ENCODE measurements around the gene BTBD7.

The BTBD7 gene

GRCh38 chr14:93299416-93299815, 33.4 kb downstream of the BTBD7 start:
- H3K27me3 Mint-ChIP-seq: no peaks in the 10 kb centered on the region
- peak overlapping the region in 1 of 2 donors; percentile 53 for H3K27ac Mint-ChIP-seq
- no peaks in the 10 kb centered on the region for H3K9me3 Mint-ChIP-seq
- ATAC-seq (no peak), DNase-seq (no peak)
- H3K4me1 Mint-ChIP-seq: peaks cover 25% of the 10 kb centered on the region
- no peak overlapping the region for H3K4me3 Mint-ChIP-seq

DNA sequence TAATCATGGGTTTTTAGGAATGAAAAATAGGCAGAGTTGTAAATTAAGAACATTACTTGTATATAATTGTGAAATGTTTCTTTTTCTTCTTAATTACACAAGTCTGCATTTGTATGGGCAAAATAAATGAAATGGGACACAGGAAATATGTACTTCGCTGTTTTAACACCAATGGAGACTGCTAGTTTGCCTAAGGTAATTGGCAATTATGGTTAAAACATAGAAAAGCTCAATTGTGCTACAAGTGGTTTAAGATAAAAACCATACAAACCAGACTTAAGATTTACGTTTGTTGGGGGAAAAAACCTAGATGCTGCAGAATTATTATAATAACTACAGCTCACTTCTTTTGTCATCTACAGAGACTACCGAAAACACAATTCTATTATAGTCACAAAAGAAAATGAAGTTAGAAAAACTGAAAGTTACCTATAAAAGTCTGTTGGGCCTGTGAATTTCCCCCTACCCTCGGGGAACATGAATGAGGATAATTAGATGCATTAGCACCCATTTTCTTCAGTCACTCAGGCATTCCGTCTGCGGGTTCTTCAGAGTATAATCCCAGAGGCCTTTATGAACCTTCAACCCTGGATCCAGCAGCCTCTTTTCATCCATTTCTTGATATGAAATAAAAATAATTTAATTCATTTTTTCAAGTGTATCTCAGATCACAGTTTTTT, 37.2 kb downstream of the BTBD7 start:
- Mint-ChIP-seq H3K27ac (no peak overlapping the region), H3K4me3 (no peak overlapping the region), H3K4me1 (peaks cover 16% of the 10 kb centered on the region), H3K27me3 (no peaks in the 10 kb centered on the region), H3K9me3 (no peaks in the 10 kb centered on the region)
- ATAC-seq (no peak), DNase-seq (no peak)

DNA sequence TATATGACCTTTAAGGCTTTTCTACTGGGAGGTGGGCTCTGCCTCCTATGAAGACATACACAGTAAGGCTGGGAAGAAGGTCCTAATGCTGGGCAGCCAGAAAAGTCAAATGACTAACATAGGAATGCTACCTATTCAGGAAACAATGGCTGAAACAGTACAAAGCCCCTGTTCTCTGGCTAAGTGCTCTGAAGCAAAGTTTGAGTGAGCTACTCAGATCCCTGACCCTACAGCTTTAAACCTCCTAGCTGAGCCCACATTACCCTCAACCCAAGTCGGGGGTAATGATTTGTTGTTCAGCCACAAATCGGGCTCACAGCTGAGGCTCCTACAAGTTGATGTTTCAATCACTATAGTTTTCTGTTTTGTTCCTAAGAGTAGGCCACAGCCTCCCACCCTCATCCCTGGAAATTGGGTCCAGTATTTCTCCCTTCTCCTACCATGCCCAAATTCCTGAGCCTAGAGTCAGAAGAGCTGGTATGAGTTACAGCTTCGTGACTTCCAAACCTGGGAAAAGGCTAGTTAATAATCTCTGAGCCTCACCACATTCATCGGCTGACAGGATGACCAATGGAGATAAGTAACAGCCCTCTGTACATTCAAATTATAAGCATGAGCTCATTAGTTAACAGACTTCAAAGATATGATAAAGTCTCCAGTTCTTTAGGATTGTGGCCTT, 46.5 kb downstream of the BTBD7 start:
- ATAC-seq: no peak
- no peak for DNase-seq
- Mint-ChIP-seq H3K9me3 (no peaks in the 10 kb centered on the region), H3K27me3 (no peaks in the 10 kb centered on the region), H3K4me3 (no peak overlapping the region), H3K4me1 (peaks cover 21% of the 10 kb centered on the region), H3K27ac (peak overlapping the region in 1 of 2 donors; percentile 33)

DNA sequence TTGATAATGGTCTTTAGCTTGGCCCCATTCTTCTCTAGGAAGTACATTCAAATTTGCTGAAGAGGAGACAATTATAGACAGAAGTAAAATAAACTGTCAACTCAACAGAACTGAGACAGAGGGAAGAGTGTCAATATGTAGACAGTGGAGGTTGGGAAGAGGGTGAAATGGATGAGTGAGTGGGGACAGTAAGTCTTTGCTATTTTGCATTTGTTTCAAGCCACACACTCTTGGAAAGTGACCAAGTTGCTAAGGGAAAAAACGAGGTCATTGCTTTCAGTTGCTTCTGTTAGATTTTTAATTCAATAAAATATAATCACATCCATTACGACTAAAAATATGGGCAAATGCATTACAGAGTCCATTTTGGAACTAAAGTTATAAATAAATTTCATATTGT, 47.8 kb downstream of the BTBD7 start:
- ATAC-seq (no peak), DNase-seq (no peak)
- Mint-ChIP-seq H3K4me3 (no peak overlapping the region), H3K4me1 (peaks cover 21% of the 10 kb centered on the region), H3K27ac (no peak overlapping the region), H3K9me3 (no peaks in the 10 kb centered on the region), H3K27me3 (no peaks in the 10 kb centered on the region)

DNA sequence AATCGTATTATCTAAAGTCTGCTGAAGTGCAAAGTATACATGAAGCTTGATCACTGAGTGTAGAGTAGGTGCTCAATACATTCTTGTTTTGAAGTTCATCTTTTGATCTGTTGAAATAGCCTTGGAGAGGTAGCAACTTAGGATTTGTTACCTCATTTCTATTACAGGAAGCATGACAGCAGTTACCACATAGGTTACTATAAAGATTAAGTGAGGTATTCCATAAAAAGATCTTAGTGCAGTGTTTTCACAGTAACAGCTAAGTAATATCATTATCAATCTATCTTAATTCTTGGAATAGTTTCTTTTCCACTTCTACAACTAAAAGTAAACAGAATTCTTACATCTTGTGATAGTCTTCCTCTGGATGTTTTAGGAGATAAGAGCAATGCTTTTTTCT, 50.9 kb downstream of the BTBD7 start:
- DNase-seq: no peak
- no peaks in the 10 kb centered on the region for H3K27me3 Mint-ChIP-seq
- no peaks in the 10 kb centered on the region for H3K9me3 Mint-ChIP-seq
- peak overlapping the region in 1 of 2 donors; percentile 5 for H3K27ac Mint-ChIP-seq
- ATAC-seq: no peak
- H3K4me1 Mint-ChIP-seq: peaks cover 15% of the 10 kb centered on the region
- no peak overlapping the region for H3K4me3 Mint-ChIP-seq

GRCh38 chr14:93280743-93281142, 52.1 kb downstream of the BTBD7 start:
- DNase-seq: no peak
- Mint-ChIP-seq H3K27me3 (no peaks in the 10 kb centered on the region), H3K4me1 (peaks cover 10% of the 10 kb centered on the region), H3K9me3 (no peaks in the 10 kb centered on the region), H3K27ac (no peak overlapping the region), H3K4me3 (no peak overlapping the region)
- no peak for ATAC-seq

GRCh38 chr14:93276031-93276716, 56.7 kb downstream of the BTBD7 start:
- DNase-seq: no peak
- ATAC-seq: no peak

GRCh38 chr14:93274055-93274806, 58.6 kb downstream of the BTBD7 start:
- Mint-ChIP-seq H3K9me3 (no peaks in the 10 kb centered on the region), H3K4me3 (no peak overlapping the region), H3K27me3 (no peaks in the 10 kb centered on the region), H3K4me1 (no peaks in the 10 kb centered on the region), H3K27ac (no peak overlapping the region)
- DNase-seq (no peak), ATAC-seq (no peak)

More at GRCh38 chr14:93276031-93276716, 56.7 kb downstream of the BTBD7 start:
- H3K27ac Mint-ChIP-seq: no peak overlapping the region
- no peaks in the 10 kb centered on the region for H3K4me1 Mint-ChIP-seq
- no peaks in the 10 kb centered on the region for H3K9me3 Mint-ChIP-seq
- H3K27me3 Mint-ChIP-seq: no peaks in the 10 kb centered on the region
- H3K4me3 Mint-ChIP-seq: no peak overlapping the region

DNA sequence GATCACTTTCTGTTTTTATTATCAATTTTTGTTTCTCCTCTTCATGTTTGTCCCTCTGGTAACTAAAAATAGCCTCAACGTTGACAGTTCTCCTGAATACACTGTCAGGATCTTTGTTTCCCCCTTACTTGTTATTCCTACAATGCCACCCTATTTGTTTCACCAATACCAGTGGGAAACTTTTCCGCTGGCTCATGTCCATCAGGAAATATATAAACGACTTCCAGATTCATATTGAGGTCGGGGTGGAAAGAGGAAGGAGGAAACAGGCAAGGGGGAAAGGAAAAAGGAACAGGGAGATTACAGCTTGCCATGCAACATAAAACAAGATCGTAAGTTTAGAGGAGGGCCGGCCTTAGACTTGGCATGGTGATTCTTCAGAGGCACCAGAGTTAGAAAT, 61.7 kb downstream of the BTBD7 start:
- Mint-ChIP-seq H3K27me3 (no peaks in the 10 kb centered on the region), H3K9me3 (no peaks in the 10 kb centered on the region), H3K27ac (no peak overlapping the region), H3K4me1 (no peaks in the 10 kb centered on the region), H3K4me3 (no peak overlapping the region)
- ATAC-seq (no peak), DNase-seq (no peak)

GRCh38 chr14:93269341-93270068, 63.3 kb downstream of the BTBD7 start:
- Mint-ChIP-seq H3K27me3 (no peaks in the 10 kb centered on the region), H3K4me3 (no peak overlapping the region), H3K27ac (no peak overlapping the region), H3K4me1 (no peaks in the 10 kb centered on the region), H3K9me3 (no peaks in the 10 kb centered on the region)
- no peak for ATAC-seq
- no peak for DNase-seq

- no peak overlapping the region for H3K4me3 Mint-ChIP-seq
- no peaks in the 10 kb centered on the region for H3K9me3 Mint-ChIP-seq
- ATAC-seq (no peak), DNase-seq (no peak)
- H3K4me1 Mint-ChIP-seq: peaks cover 10% of the 10 kb centered on the region
- H3K27ac Mint-ChIP-seq: no peak overlapping the region
- H3K27me3 Mint-ChIP-seq: no peaks in the 10 kb centered on the region
Measured at GRCh38 chr14:93268406-93268805, 64.4 kb downstream of the BTBD7 start.

GRCh38 chr14:93267149-93267711, 65.6 kb downstream of the BTBD7 start:
- no peak for DNase-seq
- no peaks in the 10 kb centered on the region for H3K27me3 Mint-ChIP-seq
- no peak overlapping the region for H3K4me3 Mint-ChIP-seq
- H3K27ac Mint-ChIP-seq: peak overlapping the region in 1 of 2 donors; percentile 23
- H3K4me1 Mint-ChIP-seq: peaks cover 12% of the 10 kb centered on the region
- no peak for ATAC-seq
- H3K9me3 Mint-ChIP-seq: no peaks in the 10 kb centered on the region

- no peak overlapping the region for H3K27ac Mint-ChIP-seq
- ATAC-seq (no peak), DNase-seq (no peak)
- H3K4me1 Mint-ChIP-seq: peaks cover 12% of the 10 kb centered on the region
- no peaks in the 10 kb centered on the region for H3K9me3 Mint-ChIP-seq
- no peaks in the 10 kb centered on the region for H3K27me3 Mint-ChIP-seq
- no peak overlapping the region for H3K4me3 Mint-ChIP-seq
Measured at GRCh38 chr14:93266127-93266526, 66.7 kb downstream of the BTBD7 start.

GRCh38 chr14:93263416-93263815, 69.4 kb downstream of the BTBD7 start:
- ATAC-seq (no peak), DNase-seq (no peak)
- Mint-ChIP-seq H3K4me1 (peaks cover 12% of the 10 kb centered on the region), H3K9me3 (no peaks in the 10 kb centered on the region), H3K4me3 (no peak overlapping the region), H3K27ac (peak overlapping the region in 1 of 2 donors; percentile 20), H3K27me3 (no peaks in the 10 kb centered on the region)

DNA sequence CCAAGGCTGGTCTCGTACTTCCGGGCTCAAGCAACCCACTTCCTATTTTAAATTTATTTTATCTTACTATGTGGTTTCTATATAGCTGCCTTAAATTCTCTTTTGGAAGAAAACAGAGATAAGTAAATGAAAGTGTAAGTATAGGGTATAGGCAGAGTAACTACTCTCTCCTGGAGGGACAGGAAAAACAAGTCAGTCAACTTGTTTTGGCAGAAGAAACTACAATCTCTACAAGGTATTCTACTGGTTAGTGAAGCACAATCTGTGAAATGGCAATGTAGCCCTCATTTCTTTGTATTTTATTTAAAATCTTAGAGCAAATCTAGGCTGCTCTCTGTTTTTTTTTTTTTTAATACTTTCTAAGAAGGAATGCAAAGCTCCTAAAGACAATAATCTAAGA, 70.4 kb downstream of the BTBD7 start:
- H3K27me3 Mint-ChIP-seq: no peaks in the 10 kb centered on the region
- ATAC-seq (no peak), DNase-seq (no peak)
- peaks cover 12% of the 10 kb centered on the region for H3K4me1 Mint-ChIP-seq
- no peaks in the 10 kb centered on the region for H3K9me3 Mint-ChIP-seq
- peak overlapping the region in 1 of 2 donors; percentile 59 for H3K27ac Mint-ChIP-seq
- H3K4me3 Mint-ChIP-seq: no peak overlapping the region
